ENCODE measurements around the gene OR8J1. TPM values are rescaled to one million over a fixed set of nuclear protein-coding genes. Genes with fewer than 3 reads are reported as not detected.

The OR8J1 gene
- total RNA-seq, 1 donor from 2014 or later, result not detected

- no peak for TF ChIP-seq CTCF (IDR thresholded peaks at IDR 0.05; ENCODE audit: insufficient read depth, low read depth, low read length)
- TF ChIP-seq EZH2 (IDR thresholded peaks at IDR 0.05; ENCODE audit: insufficient read depth, low read length), result no peak
- no peaks in the 10 kb centered on the region for H3K36me3 ChIP-seq (ENCODE audit: insufficient read depth, low read length)
- FAIRE-seq, result no peak
Observed at GRCh38 chr11:56404393-56404792, 50.3 kb downstream of the OR8J1 start.

GRCh38 chr11:56410801-56411200 lies 56.7 kb downstream of the OR8J1 start:
- FAIRE-seq (no peak), DNase-seq (ENCODE audit: low read depth) (no peak)
- Mint-ChIP-seq H3K9me3 (ENCODE audit: unreplicated experiment) (no peaks in the 10 kb centered on the region), H3K36me3 (ENCODE audit: low read depth, unreplicated experiment) (no peaks in the 10 kb centered on the region), H3K4me3 (ENCODE audit: unreplicated experiment) (no peak overlapping the region), H3K27me3 (ENCODE audit: low read depth, unreplicated experiment) (no peaks in the 10 kb centered on the region), H3K27ac (ENCODE audit: unreplicated experiment) (no peak overlapping the region), H3K4me1 (ENCODE audit: low read depth, unreplicated experiment) (no peaks in the 10 kb centered on the region)
- Histone ChIP-seq H3K9ac (ENCODE audit: low read length) (no peak overlapping the region), H3K27ac (ENCODE audit: low read depth, low read length) (no peak overlapping the region), H4K20me1 (ENCODE audit: insufficient read depth, low read length) (no peaks in the 10 kb centered on the region), H3K79me2 (ENCODE audit: insufficient read depth, low read length) (no peaks in the 10 kb centered on the region), H2AFZ (ENCODE audit: low read depth, low read length) (no peak overlapping the region), H3K27me3 (ENCODE audit: insufficient read depth, low read length) (no peaks in the 10 kb centered on the region), H3K9me3 (ENCODE audit: insufficient read depth, low read depth, low read length) (no peaks in the 10 kb centered on the region), H3K36me3 (ENCODE audit: insufficient read depth, low read length) (no peaks in the 10 kb centered on the region), H3K4me3 (ENCODE audit: insufficient read depth, low read depth, low read length) (no peak overlapping the region), H3K4me1 (ENCODE audit: insufficient read depth, low read length) (no peaks in the 10 kb centered on the region), H3K4me2 (ENCODE audit: low read length) (no peak overlapping the region)
- no peak for TF ChIP-seq EZH2 (IDR thresholded peaks at IDR 0.05; ENCODE audit: insufficient read depth, low read length)
- TF ChIP-seq CTCF (IDR thresholded peaks at IDR 0.05; ENCODE audit: insufficient read depth, low read depth, low read length), result no peak

More at GRCh38 chr11:56404393-56404792, 50.3 kb downstream of the OR8J1 start:
- Histone ChIP-seq H3K4me2 (ENCODE audit: low read length) (no peak overlapping the region), H4K20me1 (ENCODE audit: insufficient read depth, low read length) (no peaks in the 10 kb centered on the region), H3K27ac (ENCODE audit: low read depth, low read length) (no peak overlapping the region), H2AFZ (ENCODE audit: low read depth, low read length) (no peak overlapping the region), H3K9me3 (ENCODE audit: insufficient read depth, low read depth, low read length) (peaks cover 6% of the 10 kb centered on the region), H3K9ac (ENCODE audit: low read length) (no peak overlapping the region), H3K79me2 (ENCODE audit: insufficient read depth, low read length) (no peaks in the 10 kb centered on the region), H3K4me1 (ENCODE audit: insufficient read depth, low read length) (no peaks in the 10 kb centered on the region), H3K4me3 (ENCODE audit: insufficient read depth, low read depth, low read length) (no peak overlapping the region), H3K27me3 (ENCODE audit: insufficient read depth, low read length) (no peaks in the 10 kb centered on the region)
- Mint-ChIP-seq H3K36me3 (ENCODE audit: low read depth, unreplicated experiment) (no peaks in the 10 kb centered on the region), H3K27ac (ENCODE audit: unreplicated experiment) (no peak overlapping the region), H3K27me3 (ENCODE audit: low read depth, unreplicated experiment) (no peaks in the 10 kb centered on the region), H3K9me3 (ENCODE audit: unreplicated experiment) (no peaks in the 10 kb centered on the region), H3K4me3 (ENCODE audit: unreplicated experiment) (no peak overlapping the region), H3K4me1 (ENCODE audit: low read depth, unreplicated experiment) (no peaks in the 10 kb centered on the region)
- DNase-seq (ENCODE audit: low read depth), result no peak

Other genes starting within 250 kb of the OR8J1 start
- not detected in 2 replicates for gene OR8H3, start 231.9 kb upstream of the OR8J1 start, total RNA-seq
- gene OR8J3, start 214.1 kb upstream of the OR8J1 start, total RNA-seq, result not detected in 2 replicates
- gene OR8K5, start 194.0 kb upstream of the OR8J1 start, total RNA-seq, result not detected in 2 replicates
- not detected in 2 replicates for gene OR5J2, start 177.7 kb upstream of the OR8J1 start, total RNA-seq
- not detected in 2 replicates for gene OR5T2, start 120.0 kb upstream of the OR8J1 start, total RNA-seq
- gene OR5T3, start 102.0 kb upstream of the OR8J1 start, total RNA-seq, result not detected in 2 replicates
- gene OR5T1, start 80.1 kb upstream of the OR8J1 start, total RNA-seq, result not detected in 2 replicates
- gene OR8H1, start 62.0 kb upstream of the OR8J1 start, total RNA-seq, result not detected in 2 replicates
- not detected in 2 replicates for gene OR8K3, start 39.1 kb upstream of the OR8J1 start, total RNA-seq
- not detected in 2 replicates for gene OR8K1, start 8.3 kb upstream of the OR8J1 start, total RNA-seq
- not detected in 2 replicates for gene OR8U1, start 21.3 kb downstream of the OR8J1 start, total RNA-seq
- gene OR5AL1, start 58.4 kb downstream of the OR8J1 start, total RNA-seq, result not detected in 2 replicates
- gene OR5M3, start 119.1 kb downstream of the OR8J1 start, total RNA-seq, result not detected in 2 replicates
- gene OR5M8, start 137.1 kb downstream of the OR8J1 start, total RNA-seq, result not detected in 2 replicates
- gene OR5M11, start 189.0 kb downstream of the OR8J1 start, total RNA-seq, result not detected in 2 replicates
- not detected in 2 replicates for gene OR5M10, start 223.4 kb downstream of the OR8J1 start, total RNA-seq

Measured in astrocyte (in vitro differentiated cells and primary cell).